ENCODE data around the gene CKS1B.

GRCh38 chr1:154993572-154994268 is 19.2 kb downstream of the CKS1B start, which contains the start of gene LENEP:
- TF ChIP-seq POLR2AphosphoS5 (IDR thresholded peaks at IDR 0.05) (no peak), CTCF (IDR thresholded peaks at IDR 0.05) (no peak), POLR2A (IDR thresholded peaks at IDR 0.05) (no peak), EP300 (IDR thresholded peaks at IDR 0.05) (no peak)
